ENCODE measurements around the gene KCNA3.

The KCNA3 gene

GRCh38 chr1:110674337-110675059 lies at the start of gene KCNA3:
TSS of gene KCNA3 (minus strand) at chr1:110674940. CDS start at chr1:110674809, 131 bp downstream.
- peak; percentile 52 to 55 for DNase-seq (ENCODE audit: extremely low read depth in 1 of 2, low read depth in 1 of 2)

DNA sequence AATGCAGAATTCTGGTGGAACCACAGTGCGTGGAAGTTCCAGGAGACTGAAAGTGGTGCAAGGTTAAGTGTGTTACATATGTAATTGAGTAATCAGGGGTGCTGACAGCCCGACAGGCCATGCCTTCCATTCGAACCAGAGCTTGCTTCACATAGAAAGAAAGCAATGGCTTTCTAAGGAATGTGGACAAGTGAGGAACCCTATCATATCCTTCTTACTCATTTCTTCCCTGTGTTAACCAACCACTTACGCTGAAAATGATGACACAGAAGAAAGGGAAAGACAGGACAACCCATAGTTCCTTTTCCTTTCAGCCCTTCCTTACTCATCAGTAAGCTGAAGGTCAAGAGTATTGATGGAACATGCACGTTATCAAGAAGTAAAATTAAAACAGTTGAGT lies 48.1 kb upstream of the KCNA3 start:
- no peak for DNase-seq (ENCODE audit: extremely low read depth in 1 of 2, low read depth in 1 of 2)

GRCh38 chr1:110719908-110720307 lies 45.2 kb upstream of the KCNA3 start:
- DNase-seq (ENCODE audit: extremely low read depth in 1 of 2, low read depth in 1 of 2) = no peak

DNA sequence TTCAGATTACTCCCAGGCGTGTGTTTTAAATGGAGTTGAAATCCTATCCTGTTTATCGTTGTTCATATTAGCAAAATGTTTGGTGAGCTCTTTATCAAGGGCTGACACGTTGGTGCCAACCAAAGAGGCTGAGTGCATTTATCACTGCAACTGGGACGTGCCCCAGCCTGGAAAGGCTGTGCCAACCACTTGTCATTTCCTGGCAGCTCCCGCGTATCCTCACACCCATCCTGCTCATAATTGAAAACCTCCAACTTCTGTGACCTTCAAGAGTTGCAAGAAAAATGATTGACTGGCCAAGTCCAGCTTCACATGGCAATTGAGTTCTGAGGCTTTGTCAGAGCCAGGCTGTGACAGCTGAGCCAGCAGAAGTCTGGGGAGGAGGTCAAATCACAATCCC lies 43.7 kb upstream of the KCNA3 start:
- DNase-seq (ENCODE audit: extremely low read depth in 1 of 2, low read depth in 1 of 2) = no peak

DNA sequence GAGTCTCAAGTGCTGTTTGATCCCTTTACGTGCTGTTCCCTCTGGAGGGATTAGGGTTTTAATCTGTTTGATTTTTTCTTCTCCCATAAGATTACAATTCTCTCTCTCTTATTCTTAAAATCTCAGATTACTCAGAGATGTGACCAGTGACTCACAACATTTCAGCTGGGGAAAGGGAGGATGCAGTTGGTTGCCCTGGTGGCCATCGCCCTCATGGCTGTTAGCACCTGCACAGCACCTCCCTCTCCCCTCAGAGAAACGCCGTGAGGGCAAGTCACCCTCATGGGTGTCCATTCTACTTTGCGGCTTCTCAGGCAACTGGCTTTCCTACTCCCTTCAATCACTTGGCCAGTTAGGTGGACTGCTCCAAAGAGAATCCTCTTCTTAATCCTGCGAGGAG lies 42.4 kb upstream of the KCNA3 start:
- DNase-seq (ENCODE audit: extremely low read depth in 1 of 2, low read depth in 1 of 2) = no peak

GRCh38 chr1:110714374-110714995 lies 39.7 kb upstream of the KCNA3 start:
- DNase-seq (ENCODE audit: extremely low read depth in 1 of 2, low read depth in 1 of 2) = no peak

- DNase-seq (ENCODE audit: extremely low read depth in 1 of 2, low read depth in 1 of 2) = no peak
Measured at GRCh38 chr1:110713221-110713620, 38.5 kb upstream of the KCNA3 start.

DNA sequence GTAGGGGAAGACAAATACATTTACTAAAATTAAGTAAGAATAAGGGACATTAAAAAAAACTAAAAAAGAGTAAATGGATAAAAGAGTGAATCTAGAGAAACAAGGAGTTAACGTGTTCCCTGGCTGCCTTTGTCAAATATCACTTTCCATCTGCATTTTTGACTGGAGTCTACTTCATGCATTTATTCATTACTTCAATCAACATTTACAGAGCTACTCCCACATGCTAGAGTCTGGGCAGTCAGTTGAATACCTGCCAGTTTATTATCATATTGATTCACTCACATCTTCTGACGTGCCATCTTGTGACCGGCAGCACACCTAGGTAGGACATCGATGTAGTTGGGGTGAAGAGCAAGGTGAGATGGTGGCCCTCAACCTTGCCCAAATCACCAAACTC lies 35.6 kb upstream of the KCNA3 start:
- no peak for DNase-seq (ENCODE audit: extremely low read depth in 1 of 2, low read depth in 1 of 2)

DNA sequence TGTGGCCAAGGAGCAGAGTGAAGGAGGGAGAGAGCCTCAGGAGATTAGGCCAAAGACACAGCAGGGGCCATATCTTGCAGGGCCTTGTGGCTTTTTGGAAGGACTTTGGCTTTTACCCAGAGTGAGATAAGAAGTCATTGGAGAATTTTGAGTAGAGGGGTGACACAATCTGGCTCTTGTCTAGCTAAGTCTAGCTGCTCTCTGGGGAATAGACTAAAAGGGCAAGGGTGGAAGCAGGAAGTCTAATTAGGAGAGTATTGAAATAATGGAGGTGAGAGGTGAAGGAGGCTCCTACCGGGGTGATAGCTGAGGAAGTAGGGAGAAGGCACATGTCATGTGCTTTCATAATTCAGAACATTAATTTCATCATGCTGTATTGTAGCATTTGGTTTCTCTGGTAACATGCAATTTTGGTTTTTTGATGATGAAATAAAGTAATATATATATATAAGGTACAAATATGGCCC lies 34.3 kb upstream of the KCNA3 start:
- DNase-seq (ENCODE audit: extremely low read depth in 1 of 2, low read depth in 1 of 2) = no peak

DNA sequence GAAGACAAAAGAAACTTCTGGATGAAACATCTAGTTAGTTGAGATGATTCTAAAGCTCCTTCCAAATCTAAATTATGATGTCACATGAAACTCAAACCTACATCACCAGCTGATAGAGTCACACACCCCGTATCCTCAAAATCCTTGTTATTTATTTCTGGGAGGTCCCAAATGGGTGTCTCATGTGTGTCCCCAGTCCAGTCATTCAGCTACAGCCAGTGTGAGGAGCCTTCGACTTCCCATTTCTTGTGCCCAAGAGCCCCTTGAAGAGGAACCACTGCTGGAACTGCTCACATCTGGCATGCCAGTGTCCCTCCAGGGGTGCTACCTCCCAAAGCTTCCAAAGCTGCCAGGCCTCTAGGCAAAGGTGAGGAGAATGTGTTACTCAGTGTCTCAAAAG lies 32.5 kb upstream of the KCNA3 start:
- no peak for DNase-seq (ENCODE audit: extremely low read depth in 1 of 2, low read depth in 1 of 2)

- no peak for DNase-seq (ENCODE audit: extremely low read depth in 1 of 2, low read depth in 1 of 2)
Measured at GRCh38 chr1:110706621-110707020, 31.9 kb upstream of the KCNA3 start.

DNA sequence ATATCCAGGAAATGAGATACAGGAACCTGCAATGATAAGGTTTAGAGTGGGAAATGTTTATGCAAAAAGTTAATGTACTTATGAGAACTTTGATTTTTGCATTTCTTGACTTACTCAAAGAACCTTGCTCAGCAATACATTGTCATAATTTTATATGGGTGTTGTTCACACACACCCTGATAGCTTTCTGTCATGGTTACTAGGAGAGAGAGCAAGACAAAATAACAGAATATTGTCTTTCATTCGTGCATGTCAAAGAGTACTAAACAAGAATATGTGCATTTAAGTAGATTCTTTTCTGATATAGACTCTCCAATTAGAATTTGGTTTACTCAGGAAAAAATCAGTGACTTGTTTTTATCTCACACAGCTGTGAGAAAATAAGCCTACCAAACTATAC lies 27.5 kb upstream of the KCNA3 start:
- no peak for DNase-seq (ENCODE audit: extremely low read depth in 1 of 2, low read depth in 1 of 2)

GRCh38 chr1:110700767-110701166 lies 26.0 kb upstream of the KCNA3 start:
- DNase-seq (ENCODE audit: extremely low read depth in 1 of 2, low read depth in 1 of 2) = no peak

GRCh38 chr1:110697606-110698005 lies 22.9 kb upstream of the KCNA3 start:
- DNase-seq (ENCODE audit: extremely low read depth in 1 of 2, low read depth in 1 of 2) = no peak

- DNase-seq (ENCODE audit: extremely low read depth in 1 of 2, low read depth in 1 of 2) = no peak
Measured at GRCh38 chr1:110696818-110697217, 22.1 kb upstream of the KCNA3 start.

DNA sequence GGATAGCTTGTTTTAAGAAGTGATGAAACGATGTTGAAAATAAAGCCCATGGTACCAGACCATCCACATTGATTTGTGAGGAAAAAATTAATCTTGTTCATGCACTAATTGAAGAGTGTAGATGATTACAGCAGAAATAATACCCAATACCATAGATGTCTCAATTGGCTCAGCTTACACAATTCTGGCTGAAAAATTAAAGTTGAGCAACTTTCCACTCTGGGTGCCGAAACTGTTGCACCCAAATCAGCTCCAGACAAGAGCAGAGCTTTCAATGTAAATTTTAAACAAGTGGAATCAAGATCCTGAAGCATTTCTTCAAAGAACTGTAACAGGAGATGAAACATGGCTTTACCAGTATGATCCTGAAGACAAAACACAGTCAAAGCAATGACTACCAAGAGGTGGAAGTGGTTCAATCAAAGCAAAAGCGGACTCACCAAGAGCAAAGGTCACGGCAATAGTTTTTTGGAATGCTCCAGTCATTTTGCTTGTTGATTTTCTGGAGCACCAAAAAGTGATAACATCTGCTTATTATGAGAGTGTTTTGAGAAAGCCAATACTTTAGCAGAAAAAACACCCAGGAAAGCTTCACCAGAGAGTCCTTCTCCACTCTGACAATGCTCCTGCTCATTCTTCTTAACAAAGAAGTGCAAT lies 16.1 kb upstream of the KCNA3 start:
- DNase-seq (ENCODE audit: extremely low read depth in 1 of 2, low read depth in 1 of 2) = no peak

- DNase-seq (ENCODE audit: extremely low read depth in 1 of 2, low read depth in 1 of 2) = no peak
Measured at GRCh38 chr1:110689868-110690267, 15.1 kb upstream of the KCNA3 start.

- no peak for DNase-seq (ENCODE audit: extremely low read depth in 1 of 2, low read depth in 1 of 2)
Measured at GRCh38 chr1:110688514-110688913, 13.8 kb upstream of the KCNA3 start.

GRCh38 chr1:110687250-110687649 lies 12.5 kb upstream of the KCNA3 start:
- no peak for DNase-seq (ENCODE audit: extremely low read depth in 1 of 2, low read depth in 1 of 2)

- DNase-seq (ENCODE audit: extremely low read depth in 1 of 2, low read depth in 1 of 2) = no peak
Measured at GRCh38 chr1:110686188-110686587, 11.4 kb upstream of the KCNA3 start.

DNA sequence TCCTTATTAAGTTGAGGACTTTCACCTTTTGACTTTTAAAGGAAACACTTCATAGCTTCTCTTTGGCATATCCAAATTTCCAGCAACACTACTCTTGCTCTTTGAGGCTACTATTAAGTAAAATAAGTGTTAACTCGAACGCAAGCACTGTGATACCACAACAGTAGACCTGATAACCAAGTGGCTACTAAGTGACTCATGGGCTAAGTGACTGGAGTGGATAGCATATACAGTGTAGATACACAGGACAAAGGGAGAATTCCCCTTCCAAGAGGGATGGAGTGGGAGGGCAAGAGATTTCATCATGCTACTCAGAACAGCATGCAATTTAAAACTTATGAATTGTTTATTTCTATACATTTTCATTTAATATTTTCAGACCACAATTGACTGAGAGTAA lies 9.8 kb upstream of the KCNA3 start:
- no peak for DNase-seq (ENCODE audit: extremely low read depth in 1 of 2, low read depth in 1 of 2)

DNA sequence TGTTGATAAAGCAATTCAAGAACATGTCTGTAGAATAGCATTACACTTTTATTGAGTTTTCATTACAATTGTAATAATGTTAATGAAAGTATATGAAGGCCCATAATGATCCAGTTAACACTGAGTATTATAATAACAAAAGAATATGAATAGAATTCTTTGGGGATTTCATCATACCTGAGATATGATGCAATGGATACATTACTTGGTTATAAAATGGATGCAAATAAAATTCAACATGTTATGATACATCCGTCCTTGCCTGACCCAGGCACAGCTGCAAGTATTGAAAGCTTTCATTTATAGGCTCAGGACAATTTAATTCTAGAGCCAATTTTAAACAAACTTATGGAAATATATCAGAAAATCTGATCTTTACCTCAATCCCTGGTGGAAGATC lies 8.2 kb upstream of the KCNA3 start:
- DNase-seq (ENCODE audit: extremely low read depth in 1 of 2, low read depth in 1 of 2) = no peak

Data from stimulated activated CD8-positive, alpha-beta memory T cell treated with anti-CD3 and anti-CD28 coated beads, Interleukin-7, amount 100 ng/mL, for 48 hours (primary cell).